NCI-H2227 (cell line): ENCODE data around the gene GOLT1A.
"Not testable (repeated sequence)": the region's sequence is repeated elsewhere in the genome, so short reads cannot be mapped to it uniquely, and the experiment has no call there.

Experiments
- DNase-seq: peaks from one replicate; lab custom pipeline; 2025; ENCODE audit not compliant: unreplicated experiment; lab: John Stamatoyannopoulos, UW

GOLT1A gene

GRCh38 chr1:204249736-204250427 is 36.1 kb upstream of the GOLT1A start:
- DNase-seq: no peak

- DNase-seq: no peak
Measured at GRCh38 chr1:204248954-204249353, 35.2 kb upstream of the GOLT1A start.

GRCh38 chr1:204246876-204247275 is 33.1 kb upstream of the GOLT1A start:
- DNase-seq: no peak

- DNase-seq: no peak
Measured at GRCh38 chr1:204242920-204243319, 29.1 kb upstream of the GOLT1A start.

- no peak for DNase-seq
Measured at GRCh38 chr1:204241914-204242313, 28.1 kb upstream of the GOLT1A start.

- DNase-seq: no peak
Measured at GRCh38 chr1:204241050-204241449, 27.3 kb upstream of the GOLT1A start.

GRCh38 chr1:204240233-204240632 is 26.4 kb upstream of the GOLT1A start:
- no peak for DNase-seq

GRCh38 chr1:204239401-204239800 is 25.6 kb upstream of the GOLT1A start:
- DNase-seq: not testable (repeated sequence)

GRCh38 chr1:204238520-204238919 is 24.7 kb upstream of the GOLT1A start:
- DNase-seq: not testable (repeated sequence)

GRCh38 chr1:204237515-204237914 is 23.7 kb upstream of the GOLT1A start:
- DNase-seq: not testable (repeated sequence)

GRCh38 chr1:204232526-204232925 is 18.7 kb upstream of the GOLT1A start:
- DNase-seq: no peak

- DNase-seq: no peak
Measured at GRCh38 chr1:204230211-204230610, 16.4 kb upstream of the GOLT1A start.

- DNase-seq: no peak
Measured at GRCh38 chr1:204228896-204229295, 15.1 kb upstream of the GOLT1A start.

GRCh38 chr1:204227996-204228785 is 14.4 kb upstream of the GOLT1A start:
- DNase-seq: no peak

- DNase-seq: no peak
Measured at GRCh38 chr1:204227351-204227750, 13.6 kb upstream of the GOLT1A start.

GRCh38 chr1:204225841-204226735 is 12.3 kb upstream of the GOLT1A start:
- DNase-seq: no peak

- DNase-seq: no peak
Measured at GRCh38 chr1:204224655-204225054, 10.9 kb upstream of the GOLT1A start.

GRCh38 chr1:204223129-204223860 is 9.5 kb upstream of the GOLT1A start:
- DNase-seq: no peak

GRCh38 chr1:204222764-204223055 is 8.9 kb upstream of the GOLT1A start:
- DNase-seq: no peak

GRCh38 chr1:204222006-204222763 is 8.4 kb upstream of the GOLT1A start:
- no peak for DNase-seq
